PC-3 (cell line): ENCODE data around the gene HTR2A. TPM values are rescaled to one million over a fixed set of nuclear protein-coding genes. Genes with fewer than 3 reads are reported as not detected.

ENCODE experiments used
- ATAC-seq: fragments of 200-7000 bp; cut with Tn5 transposase; 2 replicates; pipeline ENCODE4 v1.9.1; 2020; ENCODE audit warnings: mild to moderate bottlenecking, moderate library complexity
- BruUV-seq: library from RNA; stranded (reverse); fragments of 400-500 nt; replicated peaks from 2 replicates; lab custom pipeline; 2021; lab: Mats Ljungman, UMichigan
- CTCF ChIA-PET: fragments of 300-600 bp; sonication (Branson Sonifier 250); formaldehyde crosslinking; loops from one replicate; lab custom pipeline; 2022; ENCODE audit warnings: antibody characterized with exemption; lab: Charles Lee
- POLR2A ChIA-PET: fragments of 300-600 bp; sonication (Branson Sonifier 250); formaldehyde crosslinking; loops from one replicate; lab custom pipeline; 2022; ENCODE audit warnings: antibody characterized with exemption; ENCODE audit not compliant: unreplicated experiment; lab: Charles Lee
- DNase-seq: peaks from one replicate; pipeline ENCODE4 v3.0.0-alpha.2; 2015
- H2AFZ ChIP-seq: fragments of 300-600 bp; sonication (generic); 2 replicates; pipeline ENCODE4 v1.6.0; 2016; ENCODE audit warnings: antibody characterized with exemption, low read length
- H3F3A ChIP-seq: fragments of 300-600 bp; sonication (generic); one replicate; pipeline ENCODE4 v1.6.0; 2017; ENCODE audit warnings: antibody characterized with exemption, low read length, control low read depth, mild to moderate bottlenecking; ENCODE audit not compliant: unreplicated experiment
- H3K27ac ChIP-seq: fragments of 300-600 bp; sonication (generic); 2 replicates; pipeline ENCODE4 v1.5.1; 2016; ENCODE audit warnings: mild to moderate bottlenecking, low read length
- H3K27me3 ChIP-seq: fragments of 300-600 bp; sonication (generic); 2 replicates; pipeline ENCODE4 v1.6.1; 2016; ENCODE audit warnings: low read length, mixed read lengths
- H3K36me3 ChIP-seq: fragments of 300-600 bp; sonication (generic); 2 replicates; pipeline ENCODE4 v1.6.1; 2016; ENCODE audit warnings: low read depth, mixed run types, low read length, mixed read lengths
- H3K4me1 ChIP-seq: fragments of 300-600 bp; sonication (generic); 2 replicates; pipeline ENCODE4 v1.5.1; 2016; ENCODE audit warnings: low read length; ENCODE audit not compliant: insufficient read depth
- H3K4me2 ChIP-seq: fragments of 300-600 bp; sonication (generic); 2 replicates; pipeline ENCODE4 v1.6.0; 2016; ENCODE audit warnings: low read length
- H3K4me3 ChIP-seq: fragments of 300-600 bp; sonication (generic); 2 replicates; pipeline ENCODE4 v1.5.1; 2016; ENCODE audit warnings: mild to moderate bottlenecking, low read length, mixed read lengths
- H3K79me2 ChIP-seq: fragments of 300-600 bp; sonication (generic); 2 replicates; pipeline ENCODE4 v1.6.1; 2017; ENCODE audit warnings: low read length, mixed read lengths
- H3K9ac ChIP-seq: fragments of 300-600 bp; sonication (generic); 2 replicates; pipeline ENCODE4 v1.6.0; 2016; ENCODE audit warnings: mild to moderate bottlenecking, low read length
- H3K9me2 ChIP-seq: fragments of 300-600 bp; sonication (generic); replicated peaks from 2 replicates; pipeline ENCODE4 v1.6.1; 2016; ENCODE audit warnings: mixed run types, low read length, mixed read lengths
- H3K9me3 ChIP-seq: fragments of 300-600 bp; sonication (generic); 2 replicates; pipeline ENCODE4 v1.6.1; 2016; ENCODE audit warnings: low read length, mixed read lengths
- H4K20me1 ChIP-seq: fragments of 300-600 bp; sonication (generic); 2 replicates; pipeline ENCODE4 v1.6.1; 2016; ENCODE audit warnings: low read length, mixed read lengths
- CTCF ChIP-seq: fragments of 300-600 bp; sonication (generic); conservative IDR thresholded peaks from 2 replicates; pipeline ENCODE4 v1.5.1; 2017; ENCODE audit warnings: antibody characterized with exemption, low read depth, mild to moderate bottlenecking, low read length
- EZH2 ChIP-seq: fragments of 300-600 bp; sonication (generic); IDR thresholded peaks from one replicate; pipeline ENCODE4 v1.6.1; 2017; ENCODE audit warnings: antibody characterized with exemption, mild to moderate bottlenecking, low read length; ENCODE audit not compliant: unreplicated experiment
- EZH2phosphoT487 ChIP-seq: fragments of 300-600 bp; sonication (generic); IDR thresholded peaks from 2 replicates; pipeline ENCODE4 v1.6.1; 2018; ENCODE audit warnings: mild to moderate bottlenecking, antibody characterized with exemption, low read length, borderline replicate concordance
- intact Hi-C: fragments of 100-400 bp; cut with micrococcal nuclease; formaldehyde crosslinking; loops from 2 replicates; pipeline ENCODE4 v1.9.0; 2023
- total RNA-seq: library from RNA; depleted of rRNA; stranded (reverse); fragments of >200 nt; gene quantifications from 2 replicates; pipeline ENCODE4 v1.2.3, GENCODE V29; 2014

The HTR2A gene
- total RNA-seq, 1 experiment from 2014 or later = 0.04 TPM

- Histone ChIP-seq H3K27ac (no peak overlapping the region), H4K20me1 (no peaks in the 10 kb centered on the region), H3F3A (no peaks in the 10 kb centered on the region), H3K79me2 (no peaks in the 10 kb centered on the region), H3K4me1 (peaks cover 13% of the 10 kb centered on the region), H3K4me3 (no peak overlapping the region), H3K27me3 (no peaks in the 10 kb centered on the region), H3K9me2 (no peaks in the 10 kb centered on the region), H3K9me3 (no peaks in the 10 kb centered on the region), H3K36me3 (no peaks in the 10 kb centered on the region), H2AFZ (no peak overlapping the region), H3K9ac (no peak overlapping the region), H3K4me2 (no peak overlapping the region)
- ATAC-seq (peak; percentile 67), DNase-seq (peak; percentile 37)
- POLR2A ChIA-PET = no interaction called here
- intact Hi-C loops = loop anchor here (1.0 to 10.0 kb wide), 2 partner anchors 139 to 211 kb away; no protein-coding TSS in a partner anchor
- TF ChIP-seq CTCF (no peak), EZH2 (no peak), EZH2phosphoT487 (no peak)
- BruUV-seq = no TSS peak
- CTCF ChIA-PET = no interaction called here
Observed at GRCh38 chr13:46903748-46904147, 6.9 kb upstream of the HTR2A start.

GRCh38 chr13:46901721-46902120 lies 4.9 kb upstream of the HTR2A start:
- no peak overlapping the region for H3K9ac ChIP-seq
- no peaks in the 10 kb centered on the region for H3K9me3 ChIP-seq
- no peaks in the 10 kb centered on the region for H4K20me1 ChIP-seq
- intact Hi-C loops = loop anchor here (10.0 kb wide), 1 partner anchor 213 kb away; no protein-coding TSS in a partner anchor
- no peaks in the 10 kb centered on the region for H3K36me3 ChIP-seq
- no peaks in the 10 kb centered on the region for H3K9me2 ChIP-seq
- peaks cover 13% of the 10 kb centered on the region for H3K4me1 ChIP-seq
- DNase-seq (no peak), ATAC-seq (no peak)
- no TSS peak for BruUV-seq
- no peaks in the 10 kb centered on the region for H3K27me3 ChIP-seq
- TF ChIP-seq EZH2 (no peak), EZH2phosphoT487 (no peak), CTCF (no peak)
- ChIA-PET POLR2A (no interaction called here), CTCF (no interaction called here)
- no peak overlapping the region for H2AFZ ChIP-seq
- no peak overlapping the region for H3K4me3 ChIP-seq
- no peak overlapping the region for H3K4me2 ChIP-seq
- H3F3A ChIP-seq = no peaks in the 10 kb centered on the region
- no peaks in the 10 kb centered on the region for H3K79me2 ChIP-seq
- H3K27ac ChIP-seq = no peak overlapping the region

GRCh38 chr13:46899801-46900200 lies 2.9 kb upstream of the HTR2A start:
- Histone ChIP-seq H3K4me3 (no peak overlapping the region), H3K9me2 (no peaks in the 10 kb centered on the region), H3K4me2 (no peak overlapping the region), H3K79me2 (no peaks in the 10 kb centered on the region), H3F3A (no peaks in the 10 kb centered on the region), H3K9ac (no peak overlapping the region), H3K27ac (no peak overlapping the region), H3K9me3 (no peaks in the 10 kb centered on the region), H4K20me1 (no peaks in the 10 kb centered on the region), H3K27me3 (no peaks in the 10 kb centered on the region), H3K4me1 (peaks cover 19% of the 10 kb centered on the region), H2AFZ (no peak overlapping the region), H3K36me3 (no peaks in the 10 kb centered on the region)
- no TSS peak for BruUV-seq
- ATAC-seq = no peak
- intact Hi-C loops = loop anchor here (5.0 to 10.0 kb wide), 2 partner anchors 215 to 698 kb away; no protein-coding TSS in a partner anchor
- POLR2A ChIA-PET = no interaction called here
- CTCF ChIA-PET = no interaction called here
- TF ChIP-seq CTCF (no peak), EZH2 (no peak), EZH2phosphoT487 (no peak)
- no peak for DNase-seq
